HG02981 (cell line): ENCODE data around the gene DGUOK.
A peak's percentile ranks its signal among the peaks of the same experiment; 100 is the strongest.

Experiments
- ATAC-seq: cut with Tn5 transposase; IDR thresholded peaks from one replicate; pipeline ENCODE4 v1.9.1; 2021; ENCODE audit warnings: mild to moderate bottlenecking, moderate library complexity; ENCODE audit not compliant: unreplicated experiment

The DGUOK gene

DNA sequence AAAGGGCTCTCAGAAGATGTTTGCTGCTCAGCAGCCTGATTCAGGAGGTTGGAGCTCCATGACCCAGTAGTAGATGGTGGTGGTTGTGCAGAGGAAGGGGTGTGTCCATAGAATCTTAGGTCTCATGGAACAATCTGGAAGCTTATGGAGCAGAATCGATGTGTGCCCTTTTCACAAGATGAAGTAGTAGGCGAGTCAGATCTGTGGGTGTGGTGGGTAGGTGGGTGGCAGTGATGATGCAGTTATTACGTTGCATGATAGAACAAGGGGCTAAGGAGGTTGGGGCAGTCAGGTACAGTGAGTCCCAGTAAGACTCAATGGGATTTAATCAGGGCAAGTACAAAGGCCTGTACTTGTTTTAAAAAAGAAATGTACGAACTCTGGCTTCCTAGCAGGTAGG, 67.1 kb downstream of the DGUOK start:
- no peak for ATAC-seq

DNA sequence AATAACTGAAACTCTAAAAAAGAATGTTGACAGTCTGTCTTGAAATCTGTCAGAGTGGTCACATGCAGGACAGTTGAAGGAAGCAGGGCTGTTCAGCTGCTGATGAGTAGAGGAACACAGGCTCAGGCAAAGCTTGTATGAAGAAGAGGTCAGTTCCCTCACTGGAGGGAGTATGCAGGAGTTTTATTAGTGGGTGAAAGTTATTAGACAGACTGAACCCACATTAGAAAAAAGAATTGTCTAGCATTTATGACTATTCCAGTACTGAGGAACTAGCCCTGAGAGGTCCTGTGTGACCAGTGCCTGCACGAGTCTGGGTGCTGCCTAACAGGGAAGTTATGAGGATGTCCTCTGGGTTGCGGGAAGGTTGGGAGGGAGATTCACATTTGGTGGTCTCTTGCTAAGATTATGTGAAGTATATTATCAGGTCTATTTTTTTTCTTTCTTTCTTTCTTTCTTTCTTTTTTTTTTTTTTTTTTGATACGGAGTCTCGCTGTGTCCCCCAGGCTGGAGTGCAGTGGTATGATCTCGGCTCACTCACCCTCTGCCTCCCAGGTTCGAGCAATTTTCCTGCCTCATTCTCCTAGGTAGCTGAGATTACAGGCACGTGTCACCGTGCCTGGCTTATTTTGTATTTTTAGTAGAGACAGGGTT, 67.6 kb downstream of the DGUOK start:
- ATAC-seq: no peak

DNA sequence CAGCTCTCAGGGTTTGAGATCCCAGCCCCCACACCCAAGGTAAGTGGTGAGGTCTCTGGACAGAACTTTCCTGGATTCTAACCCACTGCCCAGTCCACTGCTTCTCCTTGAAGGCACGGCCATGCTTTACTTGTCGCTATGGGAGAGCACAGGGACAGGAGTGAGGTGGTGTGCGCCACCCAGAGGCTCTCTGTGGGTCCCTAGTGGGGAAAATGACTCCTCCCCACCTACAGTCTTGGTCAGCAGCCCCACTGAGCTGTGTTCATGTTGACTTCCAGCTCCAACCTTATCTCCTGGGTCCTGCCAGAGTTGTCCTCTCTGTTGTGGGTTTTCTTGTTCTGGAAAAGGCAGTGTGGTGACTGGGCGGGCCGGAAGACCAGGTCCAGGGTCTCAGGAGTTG, 69.1 kb downstream of the DGUOK start:
- ATAC-seq: no peak

DNA sequence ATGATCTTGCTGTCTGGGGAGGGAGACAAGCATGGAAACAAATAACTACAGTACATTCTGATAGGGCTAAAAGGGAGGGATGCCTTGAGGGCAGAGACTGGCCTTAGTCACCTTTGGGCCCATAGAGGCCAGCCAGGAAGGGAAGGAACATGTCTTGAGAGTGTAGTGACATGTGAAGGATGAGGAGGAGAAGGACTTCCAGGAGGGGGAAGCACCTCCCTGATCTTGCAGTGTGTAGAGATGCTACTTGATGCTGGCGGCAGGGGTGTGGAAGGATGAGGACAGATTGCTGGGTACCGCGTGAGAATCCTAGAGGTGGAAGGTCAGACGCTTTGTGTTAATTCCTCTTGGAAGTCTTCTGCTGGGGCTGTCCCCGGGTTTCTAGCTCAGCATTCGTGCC, 71.1 kb downstream of the DGUOK start:
- no peak for ATAC-seq

DNA sequence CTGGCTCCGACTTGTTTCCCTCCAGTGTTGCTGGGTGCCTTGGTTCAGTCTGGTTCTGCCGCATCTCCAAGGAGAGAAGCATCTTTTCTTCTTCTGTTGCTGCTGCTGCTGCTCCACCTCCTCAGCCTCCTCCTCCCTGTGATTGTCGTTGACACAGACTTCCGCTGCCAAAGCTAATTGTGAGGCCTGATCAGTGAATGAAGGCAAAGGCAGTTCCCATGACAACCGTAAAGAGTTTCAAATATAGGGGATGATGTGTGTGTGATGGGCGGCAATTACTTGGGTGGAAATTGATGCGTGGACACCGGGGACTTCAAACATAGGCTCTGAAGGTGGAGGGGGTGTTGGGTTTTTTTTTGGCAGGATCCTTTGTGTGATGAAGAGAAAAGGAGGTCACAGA, 71.8 kb downstream of the DGUOK start:
- no peak for ATAC-seq

DNA sequence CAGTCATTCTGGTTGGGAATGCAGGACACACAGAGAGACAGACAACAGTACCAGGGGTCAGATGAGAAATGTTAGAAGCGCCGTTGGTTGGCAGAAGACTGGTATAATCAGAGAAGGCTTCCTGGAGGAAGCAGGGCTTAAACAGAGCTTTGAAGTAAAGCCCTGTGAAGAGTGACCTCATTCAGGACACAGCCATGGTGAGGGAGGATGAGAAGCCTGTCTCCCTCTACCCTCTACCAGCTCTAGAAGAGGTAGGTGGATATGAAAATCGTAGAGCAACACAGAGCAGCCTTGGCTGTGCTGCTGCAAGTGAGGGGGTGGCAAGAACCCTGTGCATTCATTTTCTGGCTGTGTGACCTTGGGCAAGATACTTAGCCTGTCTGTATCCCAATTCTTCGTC, 72.3 kb downstream of the DGUOK start:
- no peak for ATAC-seq

DNA sequence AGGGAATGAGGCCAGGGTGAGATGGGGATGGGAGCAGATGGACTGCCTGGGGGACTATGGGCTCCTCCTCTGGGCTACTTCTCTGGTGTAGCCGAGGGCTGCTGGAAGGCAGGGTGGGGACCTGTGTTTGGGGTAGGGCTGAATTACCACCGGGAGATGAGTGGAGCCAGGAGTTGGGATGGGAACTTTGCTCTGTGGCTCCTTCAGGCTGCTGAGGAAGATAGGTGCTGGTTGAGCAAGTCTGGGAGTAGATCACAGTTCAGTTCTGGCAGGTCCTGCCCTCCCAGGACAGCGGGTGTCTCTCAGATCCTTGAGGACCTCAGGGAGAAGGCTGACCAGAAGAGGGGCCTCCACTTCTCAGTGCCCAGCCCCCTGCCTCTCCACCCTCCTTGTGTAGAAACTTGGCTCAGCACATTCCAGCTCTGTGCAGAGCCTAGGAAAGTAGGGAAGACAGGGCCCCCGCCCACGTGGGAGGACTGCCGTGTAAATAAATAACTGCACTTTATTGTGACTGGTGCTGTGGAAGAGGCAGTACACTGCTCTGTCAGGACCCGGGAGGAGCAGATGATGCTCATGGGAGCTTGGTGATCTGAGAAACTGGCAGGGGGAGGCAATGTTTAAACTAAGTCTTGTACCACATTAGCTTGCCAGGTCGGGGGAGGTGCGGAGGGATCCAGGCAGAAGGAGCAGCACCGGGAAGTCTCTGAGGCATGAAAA, 73.4 kb downstream of the DGUOK start:
- no peak for ATAC-seq

DNA sequence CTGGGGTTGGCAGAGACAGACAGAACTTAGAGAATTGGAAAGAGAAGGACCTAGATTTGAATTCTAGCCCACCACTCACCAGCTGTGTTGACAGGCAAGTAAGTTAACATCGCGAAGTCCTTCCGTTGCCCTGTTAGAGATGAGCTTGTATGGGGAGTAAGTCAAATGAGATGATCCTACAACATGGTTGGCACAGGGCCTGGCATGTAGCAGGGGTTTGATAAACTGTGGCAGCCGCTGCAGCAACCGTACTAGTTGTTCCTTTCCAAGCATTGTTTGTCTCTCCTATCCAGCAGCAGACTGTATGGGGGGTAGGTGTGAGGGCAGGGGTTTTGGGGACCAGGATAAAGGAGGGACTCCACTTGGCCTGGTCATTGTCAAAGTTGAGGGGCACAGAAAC, 74.0 kb downstream of the DGUOK start:
- ATAC-seq: no peak

DNA sequence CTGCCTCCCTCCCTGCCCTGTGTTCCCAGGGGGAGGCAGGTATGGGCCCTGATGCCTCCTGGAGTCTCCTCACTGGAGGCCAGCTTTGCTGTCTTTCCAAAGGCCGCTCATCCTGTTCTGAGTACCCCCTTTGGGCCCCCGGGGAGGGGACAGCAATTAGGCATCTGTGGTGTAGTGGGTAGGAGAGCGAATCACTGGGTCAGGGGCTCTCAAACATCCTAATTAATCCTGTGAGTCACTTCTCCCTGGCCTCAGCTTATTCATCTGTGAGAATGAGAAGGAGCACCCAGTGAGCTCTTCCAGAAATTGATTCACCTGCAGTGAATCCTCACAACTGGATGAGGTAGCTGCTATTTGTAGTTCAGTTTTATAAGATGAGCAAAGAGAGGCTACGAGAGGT, 74.4 kb downstream of the DGUOK start:
- ATAC-seq: no peak

DNA sequence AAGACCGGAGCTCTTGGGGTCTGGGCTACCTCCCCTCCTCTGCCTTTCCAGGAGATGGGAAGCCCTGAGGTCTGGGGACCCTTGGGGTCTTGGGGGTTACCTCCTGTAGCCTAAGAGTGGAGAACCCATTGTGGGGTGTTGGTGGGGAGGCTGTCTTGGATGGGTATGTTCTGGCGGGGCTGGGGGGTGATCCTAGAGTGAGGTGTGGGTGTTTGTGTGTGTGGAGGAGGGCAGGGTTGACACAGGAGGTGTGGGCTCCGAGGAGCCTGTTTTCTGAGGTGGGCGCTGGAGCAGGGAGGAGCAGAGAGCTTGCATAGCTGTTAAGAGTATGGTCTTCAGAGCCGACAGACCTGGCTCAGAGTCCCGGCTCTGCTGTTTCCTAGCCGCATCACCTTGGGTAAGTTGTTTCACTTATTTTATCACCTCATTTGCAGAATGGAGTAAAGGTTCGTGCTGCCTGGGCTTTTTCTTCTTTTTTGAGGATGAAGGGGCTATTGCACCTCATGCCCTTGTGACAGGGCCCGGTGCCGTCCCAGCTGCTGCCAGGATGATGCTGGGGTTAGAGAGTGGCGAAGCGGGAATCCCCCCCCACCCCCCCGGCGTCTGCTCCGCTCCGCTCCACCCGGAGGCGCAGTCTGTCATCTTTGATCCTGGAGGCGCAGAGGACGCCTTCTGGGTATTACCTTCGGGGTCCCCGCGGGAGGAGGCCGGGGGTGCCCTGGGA, 75.3 kb downstream of the DGUOK start:
- peak; percentile 41 for ATAC-seq

DNA sequence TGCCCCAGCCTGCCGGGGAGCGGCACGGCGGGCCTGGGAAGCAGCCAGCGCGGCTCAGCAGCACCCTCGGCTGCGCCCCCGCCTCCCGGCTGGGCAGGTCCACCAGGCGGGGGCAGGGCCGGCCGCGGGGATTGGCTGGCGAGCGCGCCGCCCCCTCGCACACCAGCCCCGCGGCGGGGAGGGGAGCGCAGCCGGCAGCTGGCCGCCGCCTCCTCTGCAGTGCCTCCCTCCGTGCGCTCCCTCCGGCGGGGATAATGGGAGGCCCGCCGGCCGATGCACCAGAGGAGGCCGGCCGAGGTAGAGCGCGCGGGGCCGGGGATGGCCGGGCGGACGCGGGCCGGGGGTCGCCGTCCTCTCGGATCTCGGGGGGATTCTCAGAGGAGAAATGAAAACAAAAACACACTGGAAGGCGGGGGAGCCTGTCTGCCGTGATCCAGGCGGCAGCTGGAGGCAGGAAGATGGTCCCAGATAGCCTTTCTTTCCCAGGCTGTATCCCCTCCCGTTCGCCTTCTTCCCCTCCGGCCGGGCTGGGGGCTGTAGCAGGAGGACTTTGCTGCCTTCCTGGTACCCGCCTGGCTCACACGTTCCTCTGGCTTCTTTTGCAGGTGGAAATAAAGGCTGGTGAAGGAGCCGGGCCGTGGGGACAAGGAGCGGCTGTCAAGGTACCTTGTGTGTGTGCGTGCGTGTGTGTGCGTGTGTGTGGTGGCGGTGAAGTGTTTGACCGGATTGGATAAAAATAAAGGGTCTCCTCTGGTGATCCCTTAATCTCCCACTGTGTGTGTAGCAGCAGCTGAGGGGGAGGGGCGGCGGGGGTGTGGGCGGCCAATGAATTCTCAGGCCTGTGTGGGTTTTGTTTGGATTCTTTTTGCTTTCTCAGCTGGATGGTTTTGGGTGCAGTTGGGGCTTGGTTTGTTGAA, 76.1 kb downstream of the DGUOK start:
- ATAC-seq: peak; percentile 90

DNA sequence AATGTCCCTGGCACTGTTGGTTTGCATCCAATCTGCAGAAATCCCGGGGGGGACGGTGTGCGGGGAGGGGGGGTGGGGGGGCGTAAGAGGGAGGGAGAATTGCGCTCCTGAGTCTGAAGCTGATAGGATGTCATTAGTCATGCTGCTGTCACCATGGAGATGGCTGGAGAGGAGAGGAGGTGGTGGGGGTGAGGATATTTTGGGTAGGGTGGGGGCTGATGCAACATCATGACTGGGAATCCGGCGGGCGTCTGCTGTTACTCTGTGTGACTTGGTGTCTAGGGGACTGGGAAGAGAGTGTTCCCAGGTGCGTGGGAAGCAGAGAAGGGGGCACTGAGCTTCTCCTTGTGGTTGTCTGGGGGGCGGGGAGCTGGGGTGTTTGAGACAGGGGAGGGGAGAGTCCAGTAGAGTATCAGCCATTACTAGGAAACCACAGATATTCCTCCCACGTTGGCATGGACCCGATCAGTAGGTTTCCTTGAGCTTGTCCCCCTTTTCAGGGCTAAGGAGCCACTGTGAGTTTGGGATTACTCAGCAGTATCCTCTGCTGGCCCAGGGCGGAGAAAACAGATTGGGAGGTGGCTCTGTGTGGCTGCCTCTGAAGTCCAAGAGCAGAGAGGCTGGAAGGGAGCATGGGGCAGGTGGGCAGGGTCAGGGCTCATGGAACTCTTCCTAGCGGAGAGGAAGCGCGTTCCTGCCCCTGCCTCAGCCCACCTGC, 77.0 kb downstream of the DGUOK start:
- ATAC-seq: no peak

DNA sequence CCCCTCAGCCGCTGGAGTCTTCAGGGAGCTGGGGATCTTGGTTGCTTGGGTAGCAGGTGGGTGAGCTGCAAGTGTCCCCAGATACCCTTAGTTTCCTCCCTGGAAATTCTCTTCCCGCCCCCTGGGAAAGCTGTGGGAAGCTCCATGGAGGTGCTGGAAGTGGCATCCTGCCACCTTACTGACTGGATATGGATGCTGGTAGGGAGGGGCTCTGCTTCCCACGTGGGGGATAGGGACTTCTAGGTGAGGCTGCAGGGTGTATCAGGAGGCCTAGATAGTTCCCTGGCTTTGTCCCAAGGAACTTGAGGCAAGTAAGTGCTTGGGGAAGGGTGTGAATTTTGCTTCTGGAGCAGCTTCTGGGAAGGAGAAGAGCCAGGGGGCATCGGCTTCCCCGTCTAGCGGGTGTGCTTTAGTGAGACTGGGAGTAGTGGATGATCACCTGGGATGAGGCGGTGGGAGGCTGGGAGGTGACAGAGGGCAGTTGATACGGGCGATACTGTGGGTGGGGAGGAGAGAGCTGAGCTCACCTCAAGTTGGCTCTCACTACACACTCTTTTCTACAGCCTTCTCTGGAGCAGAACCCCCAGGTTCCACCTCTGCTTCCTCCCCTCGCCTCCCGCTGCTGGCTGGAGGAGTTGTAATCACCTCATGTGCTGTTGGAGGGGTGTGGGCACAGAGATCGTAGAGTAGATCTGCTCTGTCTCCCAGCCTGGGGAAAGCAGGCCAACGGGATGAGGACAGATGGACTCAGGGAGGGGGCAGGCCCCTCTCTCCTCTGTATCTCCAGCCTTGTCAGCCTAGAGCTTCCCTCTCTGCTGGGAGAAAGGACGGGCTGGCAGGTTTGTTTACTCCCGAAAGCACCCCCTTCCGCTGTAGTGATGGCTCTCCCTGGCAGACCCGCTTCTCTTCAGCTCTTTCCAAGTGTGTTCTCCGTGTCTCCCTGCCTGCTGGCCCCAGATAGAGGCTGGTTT, 77.8 kb downstream of the DGUOK start:
- ATAC-seq: no peak

DNA sequence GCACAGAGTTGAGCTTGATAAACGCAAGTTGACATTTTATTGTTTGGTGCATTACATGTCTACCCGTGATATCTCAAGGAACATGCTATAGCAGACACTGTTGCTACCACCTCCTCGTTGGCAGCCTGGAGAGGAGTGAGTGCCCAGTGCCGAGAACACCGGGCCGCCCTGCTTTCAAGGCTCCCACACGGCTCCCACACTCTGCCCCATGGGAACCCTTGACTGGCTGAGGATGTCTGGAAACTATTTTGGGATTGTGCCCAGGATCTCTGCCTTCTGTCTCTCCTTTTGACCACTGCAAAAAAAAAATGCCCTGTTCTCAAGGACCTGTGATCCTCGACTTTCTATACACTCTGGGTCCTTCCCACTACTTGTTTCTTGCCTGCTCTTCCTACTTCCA, 79.1 kb downstream of the DGUOK start:
- ATAC-seq: no peak

DNA sequence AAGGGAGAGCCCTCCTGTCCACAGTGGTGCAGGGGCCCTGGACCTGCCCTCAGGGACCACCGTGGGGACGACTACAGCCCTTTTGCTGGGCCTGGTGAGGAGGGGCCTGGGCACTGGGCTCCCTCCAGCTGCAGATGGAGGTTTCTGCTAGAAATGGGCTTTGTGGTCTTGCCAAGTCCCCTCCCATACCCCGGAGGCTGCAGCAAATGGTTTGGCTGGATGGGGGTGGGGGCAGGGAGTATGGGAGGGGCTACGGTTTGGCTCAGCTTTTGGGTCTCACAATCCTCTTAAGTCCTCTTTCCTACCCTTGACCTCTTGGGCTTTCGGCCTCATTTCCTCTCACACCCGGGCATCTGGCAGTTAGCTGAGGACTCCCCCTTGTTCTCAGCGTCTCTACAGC, 79.8 kb downstream of the DGUOK start:
- no peak for ATAC-seq

DNA sequence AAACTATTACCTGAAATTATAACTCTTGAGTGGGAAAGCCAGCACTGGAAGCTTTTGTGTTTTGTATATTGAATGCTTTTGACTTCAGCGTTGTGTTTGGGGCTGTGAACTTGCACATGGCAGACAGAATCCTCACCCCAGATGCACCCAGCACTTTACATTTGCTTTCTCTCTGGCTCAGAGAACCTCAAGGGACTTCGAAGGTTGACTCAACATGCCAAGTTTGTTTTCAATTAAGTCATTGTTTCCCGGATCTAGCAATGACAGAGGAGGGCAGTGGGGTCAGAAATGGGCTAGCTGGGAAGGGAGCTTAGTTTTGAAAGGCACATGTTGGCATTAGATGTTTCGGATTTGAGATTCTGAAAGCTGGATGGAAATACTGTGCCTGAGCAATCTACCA, 80.4 kb downstream of the DGUOK start:
- ATAC-seq: no peak

DNA sequence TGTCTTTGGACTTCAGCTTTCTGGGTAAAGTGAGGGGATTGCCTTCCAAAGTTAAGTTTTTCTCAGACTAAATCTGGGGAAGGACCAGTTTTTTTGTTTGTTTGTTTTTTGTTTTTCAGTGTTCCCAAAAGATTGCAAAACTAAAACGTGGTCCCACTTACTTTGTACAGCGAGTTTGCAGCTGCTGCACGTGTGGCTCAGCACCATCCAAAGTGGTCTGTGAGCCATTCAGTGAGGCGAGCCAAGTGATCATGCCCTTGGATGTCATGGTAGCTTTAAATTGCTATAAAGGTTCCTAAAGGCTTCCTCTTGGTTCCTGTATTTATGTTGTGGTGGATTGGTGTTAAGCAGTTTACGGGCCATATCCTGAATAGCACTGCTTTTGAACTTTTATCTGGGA, 81.0 kb downstream of the DGUOK start:
- ATAC-seq: no peak
